SK-N-SH (cell line): ENCODE data around the gene HDAC4. TPM values are rescaled to one million over a fixed set of nuclear protein-coding genes. Genes with fewer than 3 reads are reported as not detected.

Experiments
- CTCF ChIA-PET: fragments of 300-600, 350-600 bp; formaldehyde crosslinking; extraction: SDS; loops from one replicate; lab custom pipeline; 2021; lab: Yijun Ruan, JAX
- POLR2A ChIA-PET: fragments of 350-600 bp; sonication (Branson Sonifier 250); formaldehyde crosslinking; extraction: SDS; loops from one replicate; lab custom pipeline; 2020; ENCODE audit warnings: antibody characterized with exemption, inconsistent platforms; lab: Yijun Ruan, JAX
- DNase-seq: peaks from one replicate; pipeline ENCODE4 v3.0.0; 2012
- H2AFZ ChIP-seq: fragments of 200-600 bp; sonication (generic); 2 replicates; pipeline ENCODE4 v1.8.1; 2016; ENCODE audit warnings: antibody characterized with exemption, mild to moderate bottlenecking, low read depth
- H3F3A ChIP-seq: fragments of 200-600 bp; sonication (generic); replicated peaks from 2 replicates; pipeline ENCODE3; 2016; ENCODE audit warnings: antibody characterized with exemption, mild to moderate bottlenecking; ENCODE audit not compliant: insufficient read depth
- H3K27ac ChIP-seq, 2 experiments: fragments of 200-500 bp in 1 of 2; fragments of 200-600 bp in 1 of 2; sonication (Bioruptor generic) in 1 of 2; sonication (generic), shearing (Covaris generic) in 1 of 2; 2 replicates each; pipeline versions ENCODE4 v1.5.1 to v1.6.1; 2014 to 2016; ENCODE audit warnings: low read depth in 2 of 2, inconsistent platforms in 1 of 2, low read length in 1 of 2, mild to moderate bottlenecking in 1 of 2, mixed read lengths in 1 of 2
- H3K27me3 ChIP-seq: fragments of 200-600 bp; sonication (generic), shearing (Covaris generic); 2 replicates; pipeline ENCODE4 v1.6.1; 2016; ENCODE audit warnings: mixed run types; ENCODE audit not compliant: insufficient read depth
- H3K36me3 ChIP-seq, 2 experiments: fragments of 200-500 bp in 1 of 2; fragments of 200-600 bp in 1 of 2; sonication (Bioruptor generic) in 1 of 2; sonication (generic) in 1 of 2; replicated peaks in 1 of 2; 2 replicates each; pipeline versions ENCODE3 to v1.5.1; 2014 to 2016; ENCODE audit warnings: low read length in 1 of 2, mild to moderate bottlenecking in 1 of 2; ENCODE audit not compliant: insufficient read depth in 2 of 2, control insufficient read depth in 1 of 2
- H3K4me1 ChIP-seq, 2 experiments: fragments of 200-500 bp in 1 of 2; fragments of 200-600 bp in 1 of 2; sonication (Bioruptor generic) in 1 of 2; sonication (generic), shearing (Covaris generic) in 1 of 2; 2 replicates each; pipeline versions ENCODE4 v1.5.1 to v1.6.1; 2014 to 2016; ENCODE audit warnings: low read depth in 1 of 2, low read length in 1 of 2, mixed run types in 1 of 2; ENCODE audit not compliant: insufficient read depth in 2 of 2, control insufficient read depth in 1 of 2
- H3K4me2 ChIP-seq: fragments of 200-600 bp; sonication (generic), shearing (Covaris generic); 2 replicates; pipeline ENCODE4 v1.6.1; 2017; ENCODE audit warnings: mixed run types
- H3K4me3 ChIP-seq, 2 experiments: fragments of 200-500 bp in 1 of 2; fragments of 200-600 bp in 1 of 2; sonication (Bioruptor generic) in 1 of 2; sonication (generic), shearing (Covaris generic) in 1 of 2; 2 replicates each; pipeline versions ENCODE4 v1.5.1 to v1.8.1; 2014 to 2016; ENCODE audit warnings: low read depth in 2 of 2, inconsistent platforms in 1 of 2, low read length in 1 of 2, mild to moderate bottlenecking in 1 of 2, mixed read lengths in 1 of 2, moderate library complexity in 1 of 2
- H3K79me2 ChIP-seq: fragments of 200-600 bp; sonication (generic); 2 replicates; pipeline ENCODE4 v1.8.1; 2017; ENCODE audit warnings: mild to moderate bottlenecking; ENCODE audit not compliant: insufficient read depth
- H3K9ac ChIP-seq: fragments of 200-600 bp; sonication (generic); 2 replicates; pipeline ENCODE4 v1.6.1; 2017; ENCODE audit warnings: mixed run types
- H3K9me2 ChIP-seq: fragments of 200-600 bp; sonication (generic); 2 replicates; pipeline ENCODE4 v1.6.1; 2017; ENCODE audit warnings: mixed run types
- H3K9me3 ChIP-seq: fragments of 200-600 bp; sonication (generic); 2 replicates; pipeline ENCODE4 v1.6.1; 2017; ENCODE audit warnings: mixed run types, mild to moderate bottlenecking, moderate library complexity
- H4K20me1 ChIP-seq: fragments of 200-600 bp; sonication (generic); 2 replicates; pipeline ENCODE4 v1.6.1; 2017; ENCODE audit warnings: mild to moderate bottlenecking, mixed run types; ENCODE audit not compliant: insufficient read depth
- CHD2 ChIP-seq: fragments of 150-350 bp; IDR thresholded peaks from 2 replicates; pipeline ENCODE4 v1.6.1; 2018; ENCODE audit warnings: low read length; ENCODE audit not compliant: partially characterized antibody
- CTCF ChIP-seq: fragments of 200-600 bp; sonication (generic); IDR thresholded peaks from 2 replicates; pipeline ENCODE4 v1.6.1; 2017; ENCODE audit warnings: antibody characterized with exemption, mild to moderate bottlenecking, moderate library complexity
- ELF1 ChIP-seq: IDR thresholded peaks from 2 replicates; pipeline ENCODE4 v1.4.0; 2012
- EP300 ChIP-seq, 2 experiments: IDR thresholded peaks; 2 replicates each; pipeline versions ENCODE4 v1.4.0 to v1.6.1; 2012; ENCODE audit warnings: borderline replicate concordance in 1 of 2, low read depth in 1 of 2, low read length in 1 of 2
- FOXJ3 ChIP-seq: sonication (generic); formaldehyde crosslinking; IDR thresholded peaks from 2 replicates; pipeline ENCODE4 v1.5.1; 2020; ENCODE audit warnings: mild to moderate bottlenecking, missing genetic modification reagents
- IRF3 ChIP-seq: fragments of 150-350 bp; IDR thresholded peaks from 2 replicates; pipeline ENCODE4 v1.6.1; 2016; ENCODE audit warnings: mild to moderate bottlenecking, low read depth, low read length
- MAX ChIP-seq: IDR thresholded peaks from 2 replicates; pipeline ENCODE4 v1.4.0; 2012; ENCODE audit warnings: low read depth
- MXI1 ChIP-seq: IDR thresholded peaks from 2 replicates; pipeline ENCODE4 v1.6.1; 2012; ENCODE audit warnings: mild to moderate bottlenecking, low read depth, low read length, improper control_type of control experiment
- NFIC ChIP-seq: IDR thresholded peaks from 2 replicates; pipeline ENCODE4 v1.4.0; 2012; ENCODE audit warnings: borderline replicate concordance
- PBX3 ChIP-seq: IDR thresholded peaks from 2 replicates; pipeline ENCODE4; 2012
- RCOR1 ChIP-seq: fragments of 150-350 bp; IDR thresholded peaks from 2 replicates; pipeline ENCODE4 v1.6.1; 2017; ENCODE audit warnings: antibody characterized with exemption, low read length
- RFX5 ChIP-seq: IDR thresholded peaks from 2 replicates; pipeline ENCODE4 v1.6.1; 2012; ENCODE audit warnings: mild to moderate bottlenecking, improper control_type of control experiment, low read length
- RXRA ChIP-seq: IDR thresholded peaks from 2 replicates; pipeline ENCODE4 v1.4.0; 2012; ENCODE audit warnings: low read depth, mild to moderate bottlenecking, borderline replicate concordance
- SMC3 ChIP-seq: IDR thresholded peaks from 2 replicates; pipeline ENCODE4 v1.6.1; 2012; ENCODE audit warnings: low read depth, low read length, improper control_type of control experiment
- TAF1 ChIP-seq: IDR thresholded peaks from 2 replicates; pipeline ENCODE4 v1.6.1; 2012; ENCODE audit warnings: low read depth, mild to moderate bottlenecking, low read length, moderate library complexity, borderline replicate concordance
- TCF12 ChIP-seq: IDR thresholded peaks from 2 replicates; pipeline ENCODE4 v1.4.0; 2012
- TEAD4 ChIP-seq: IDR thresholded peaks from 2 replicates; pipeline ENCODE4 v1.4.0; 2012; ENCODE audit warnings: mild to moderate bottlenecking, borderline replicate concordance; ENCODE audit not compliant: insufficient read depth
- USF2 ChIP-seq: fragments of 150-350 bp; IDR thresholded peaks from 2 replicates; pipeline ENCODE4 v1.6.1; 2017; ENCODE audit warnings: antibody characterized with exemption, low read length, low read depth, borderline replicate concordance
- WGBS: methylation state at CpG from one replicate; pipeline ENCODE4 v1.1.6; 2017; ENCODE audit warnings: low lambda C conversion rate; 5-methylcytosine and 5-hydroxymethylcytosine counted together
- polyA plus RNA-seq, 3 experiments: library from polyadenylated mRNA; depleted of rRNA; stranded (reverse); fragments of >200 nt; gene quantifications; 2 replicates each; pipeline ENCODE4 v1.2.3, GENCODE V29; 2012

Gene HDAC4
- polyA plus RNA-seq, 1 of the 3 experiments (the other 2 are of a cell fraction) = 5.5 TPM

GRCh38 chr2:239021224-239021623, 379.6 kb downstream of the HDAC4 start:
- CTCF ChIA-PET = interaction anchor here (0.9 to 1.1 kb wide), 2 partner anchors 20 to 85 kb away, joined by 3 read pairs; no protein-coding TSS in a partner anchor
- DNase-seq = no peak
- H4K20me1 ChIP-seq = no peaks in the 10 kb centered on the region

GRCh38 chr2:239020541-239021041, 380.2 kb downstream of the HDAC4 start:
- ChIA-PET CTCF (interaction anchor here (0.9 to 1.1 kb wide), 2 partner anchors 19 to 86 kb away, joined by 3 read pairs; no protein-coding TSS in a partner anchor), POLR2A (interaction anchor here (1.0 kb wide), 1 partner anchor 1114 kb away, joined by 3 read pairs; no protein-coding TSS in a partner anchor)

More at GRCh38 chr2:239021224-239021623, 379.6 kb downstream of the HDAC4 start:
- no peak overlapping the region for H3K4me2 ChIP-seq
- H3K79me2 ChIP-seq = no peaks in the 10 kb centered on the region
- POLR2A ChIA-PET = interaction anchor here (1.0 kb wide), 1 partner anchor 1113 kb away, joined by 3 read pairs; no protein-coding TSS in a partner anchor
- H3K4me3 ChIP-seq = no peak overlapping the region
- H3F3A ChIP-seq = no peaks in the 10 kb centered on the region
- peaks cover 0 to 19% of the 10 kb centered on the region in 2 experiments; a peak in 3 of 4 replicates for H3K4me1 ChIP-seq
- no peak overlapping the region for H3K27ac ChIP-seq
- TF ChIP-seq ELF1 = no peak
- TF ChIP-seq RXRA = no peak
- no peaks in the 10 kb centered on the region for H3K9me3 ChIP-seq
- no peak overlapping the region for H3K9ac ChIP-seq
- H3K27me3 ChIP-seq = no peaks in the 10 kb centered on the region
- H2AFZ ChIP-seq = no peak overlapping the region
- H3K36me3 ChIP-seq = no peaks in the 10 kb centered on the region
- 23% methylated on average over 6 of the region's 6 CpGs for WGBS
- H3K9me2 ChIP-seq = no peaks in the 10 kb centered on the region

More at GRCh38 chr2:239020541-239021041, 380.2 kb downstream of the HDAC4 start:
- Histone ChIP-seq H2AFZ (no peak overlapping the region), H3K36me3 (no peaks in the 10 kb centered on the region), H3K9ac (no peak overlapping the region), H3K79me2 (no peaks in the 10 kb centered on the region), H3K27ac (no peak overlapping the region), H3K9me2 (no peaks in the 10 kb centered on the region), H3K9me3 (no peaks in the 10 kb centered on the region), H3F3A (no peaks in the 10 kb centered on the region), H3K4me2 (no peak overlapping the region), H3K4me1 (peaks cover 0 to 13% of the 10 kb centered on the region in 2 experiments; a peak in 3 of 4 replicates), H4K20me1 (no peaks in the 10 kb centered on the region), H3K4me3 (no peak overlapping the region), H3K27me3 (no peaks in the 10 kb centered on the region)
- 60% methylated on average over 15 of the region's 17 CpGs for WGBS
- TF ChIP-seq CHD2 (no peak), EP300 (IDR thresholded peaks at IDR 0.05; ENCODE audit: borderline replicate concordance in 1 of 2, low read depth in 1 of 2, low read length in 1 of 2) (no peak), TEAD4 (no peak), IRF3 (no peak), PBX3 (no peak), NFIC (no peak), MAX (no peak), CTCF (no peak), USF2 (no peak), MXI1 (no peak), TAF1 (no peak), RFX5 (no peak), SMC3 (no peak), TCF12 (no peak), FOXJ3 (no peak), RCOR1 (no peak)
- DNase-seq = no peak
